HG02588 (cell line): Measurements from ENCODE around the gene PERCC1.

Experiments used
- ATAC-seq: cut with Tn5 transposase; IDR thresholded peaks from one replicate; pipeline ENCODE4 v1.9.1; 2021; ENCODE audit warnings: mild to moderate bottlenecking, moderate library complexity; ENCODE audit not compliant: unreplicated experiment

PERCC1 gene

DNA sequence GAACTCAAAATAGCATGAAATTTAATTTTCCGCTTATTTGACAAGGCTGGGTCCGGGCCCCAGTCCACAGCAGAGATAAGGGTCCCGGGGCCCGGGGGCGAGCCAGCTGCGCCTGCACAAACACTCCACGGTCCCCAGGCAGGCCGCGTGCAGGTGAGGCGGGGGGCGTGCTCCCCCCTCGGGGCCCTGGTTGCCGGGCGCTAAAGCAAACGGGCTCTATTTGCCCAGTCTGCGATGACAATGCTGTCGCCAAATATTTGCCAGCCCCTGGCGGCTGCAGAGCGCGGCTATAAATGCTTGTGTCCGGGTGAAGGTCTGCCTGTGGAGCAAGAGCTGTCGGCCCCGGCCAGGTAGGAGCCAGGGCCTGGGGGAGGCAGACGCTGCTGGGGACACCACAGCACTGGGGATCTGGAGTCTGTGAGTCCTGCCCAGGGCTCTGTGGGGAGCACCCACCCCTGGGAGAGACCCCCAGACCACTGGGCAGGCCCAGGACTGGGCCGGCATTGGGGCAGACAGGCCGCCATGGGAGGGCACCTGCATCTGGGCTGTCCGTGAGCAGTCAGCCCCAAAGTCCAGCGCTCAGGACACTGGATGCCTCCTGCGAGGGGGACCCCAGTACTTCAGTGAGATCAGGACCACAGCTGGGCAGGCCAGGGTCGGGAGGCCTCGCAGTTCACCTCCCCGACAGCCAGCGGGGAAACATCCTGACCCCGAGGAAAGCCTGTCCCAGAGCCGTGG lies at the start of gene PERCC1:
TSS of gene PERCC1 (plus strand) at position 320 of the 738 bp plus-strand sequence. CDS start 1,516 bp downstream, outside the sequence.
- ATAC-seq: no peak

DNA sequence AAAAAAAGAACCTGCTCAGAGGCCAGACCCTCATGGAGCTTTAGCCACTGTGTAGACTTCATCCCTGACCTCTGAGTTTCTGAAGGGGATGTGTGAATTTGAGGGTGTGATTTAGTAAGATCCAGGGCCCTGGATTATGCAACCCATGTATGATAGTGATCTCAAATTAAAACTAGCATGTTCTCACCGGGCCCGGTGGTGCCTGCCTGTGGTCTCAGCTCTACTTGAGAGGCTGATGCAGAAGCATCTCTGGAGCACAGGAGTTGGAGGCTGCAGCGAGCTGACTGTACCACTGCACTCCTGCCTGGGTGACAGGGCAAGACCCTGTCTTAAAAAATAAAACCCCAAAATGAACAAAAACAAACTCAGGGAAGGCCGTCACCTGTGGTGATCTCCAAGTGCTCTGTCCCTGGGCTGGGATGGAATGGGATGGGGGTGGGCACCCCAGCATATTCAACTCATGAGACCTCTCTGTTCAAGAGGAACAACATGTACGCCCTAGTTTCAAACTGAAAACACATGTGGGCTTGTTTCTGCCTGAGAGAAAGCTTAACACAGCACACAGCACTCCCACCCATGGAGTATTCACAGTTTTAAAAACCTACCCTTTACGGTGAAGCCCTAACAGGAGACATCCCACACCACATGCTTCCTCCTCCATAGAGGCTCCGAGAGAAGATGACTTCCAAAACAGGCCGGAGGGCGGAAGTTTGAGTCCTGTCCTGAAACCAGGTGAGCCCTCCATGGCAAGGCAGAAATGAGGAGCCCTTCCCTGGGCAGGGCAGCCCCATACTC lies 49.1 kb upstream of the PERCC1 start:
- no peak for ATAC-seq

DNA sequence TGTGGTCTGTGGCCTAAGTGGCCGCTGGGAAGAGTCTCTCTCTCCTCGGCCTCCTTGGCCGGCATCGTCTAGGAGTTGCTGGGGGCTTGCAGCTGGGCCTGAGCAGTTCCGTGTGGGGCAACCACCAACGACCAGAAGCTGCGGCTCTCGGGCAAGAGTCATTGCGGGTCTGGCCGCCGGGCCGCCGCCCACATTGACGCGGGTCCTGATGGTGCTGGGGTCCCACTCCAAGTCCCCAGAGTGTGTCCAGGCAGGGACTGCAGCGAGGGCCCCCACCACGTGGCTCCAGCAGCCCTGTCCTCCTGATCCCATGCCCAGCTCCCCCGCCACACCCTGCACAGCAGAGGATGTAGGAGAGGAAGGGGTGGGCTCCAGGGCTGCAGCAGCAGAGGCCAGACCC lies 47.3 kb upstream of the PERCC1 start:
- no peak for ATAC-seq

DNA sequence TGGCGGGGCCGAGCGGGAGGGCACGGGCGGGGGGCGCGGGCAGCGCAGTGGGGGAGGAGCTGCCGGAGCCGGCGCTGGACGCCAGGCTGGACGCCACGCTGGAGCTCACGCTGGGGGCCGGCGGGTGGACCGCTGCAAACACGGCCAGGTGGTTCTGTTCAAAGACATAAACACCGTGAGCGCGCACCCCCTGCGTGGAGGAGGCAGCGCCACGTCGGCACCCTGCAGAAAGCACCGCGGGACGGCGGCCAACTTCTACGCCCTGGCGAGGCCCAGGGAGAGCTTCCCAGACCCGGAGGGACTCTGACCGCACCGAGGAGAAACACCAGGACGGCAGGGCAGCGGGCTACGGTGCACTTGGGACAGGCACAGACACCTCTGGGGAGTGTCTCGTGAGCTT lies 45.6 kb upstream of the PERCC1 start:
- no peak for ATAC-seq

DNA sequence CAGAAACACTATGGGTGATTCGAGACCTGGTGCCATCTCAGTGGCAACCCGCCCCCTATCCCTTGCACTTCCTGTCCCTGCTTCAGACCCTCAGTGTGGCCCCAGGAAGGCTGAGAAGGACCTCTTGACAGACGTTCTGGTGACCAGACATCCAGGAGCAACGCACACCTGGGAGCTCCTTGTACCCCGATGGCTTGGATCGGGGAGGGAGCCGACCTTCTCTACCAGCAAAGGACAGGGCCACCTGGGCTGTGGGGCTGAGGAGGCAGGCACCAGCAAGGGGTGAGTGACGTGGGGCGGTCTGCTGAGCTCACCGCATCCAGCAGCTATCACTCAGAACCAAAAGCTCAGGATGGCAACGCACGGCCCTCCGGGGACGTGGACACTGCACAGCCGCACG lies 43.5 kb upstream of the PERCC1 start:
- no peak for ATAC-seq

DNA sequence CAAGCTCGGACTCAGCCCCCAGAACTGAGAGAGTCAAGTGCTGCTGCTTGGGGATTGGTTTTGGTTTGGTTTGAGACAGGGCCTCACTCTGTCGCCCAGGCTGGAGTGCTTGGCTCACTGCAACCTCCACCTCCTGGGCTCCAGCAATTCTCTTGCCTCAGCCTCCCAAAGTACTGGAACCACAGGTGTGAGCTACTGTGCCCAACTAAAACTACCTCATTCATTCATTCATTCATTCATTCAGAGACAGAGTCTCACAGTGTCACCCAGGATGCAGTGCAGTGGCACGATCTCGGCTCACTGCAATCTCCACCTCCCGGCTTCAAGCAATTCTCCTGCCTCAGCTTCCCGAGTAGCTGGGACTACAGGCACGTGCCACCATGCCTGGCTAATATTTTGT lies 41.1 kb upstream of the PERCC1 start:
- no peak for ATAC-seq

DNA sequence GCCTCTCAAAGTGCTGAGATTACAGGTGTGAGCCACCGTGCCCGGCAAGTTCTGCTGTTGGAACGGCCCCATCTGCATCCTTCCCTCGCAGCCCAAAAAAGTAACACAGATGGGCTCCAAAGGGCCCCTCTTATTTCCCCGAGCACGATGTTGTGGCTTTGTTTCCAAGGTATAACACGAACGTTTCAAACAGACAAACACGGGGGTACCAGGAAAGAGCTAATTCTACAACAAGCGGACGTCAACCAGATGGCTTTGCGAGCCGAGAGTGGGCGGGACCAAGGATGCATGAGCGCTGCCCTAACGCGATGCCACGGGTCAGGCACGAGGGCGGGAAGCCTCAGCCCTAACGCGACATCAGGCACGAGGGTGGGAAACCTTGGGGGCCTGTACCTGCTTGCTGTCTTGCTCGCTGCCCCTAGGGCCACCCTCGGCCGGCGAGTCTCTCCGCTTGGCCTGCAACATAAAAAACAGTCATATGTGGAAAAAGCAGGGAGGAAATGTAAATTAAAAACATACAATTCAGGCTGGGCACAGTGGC lies 40.6 kb upstream of the PERCC1 start:
- ATAC-seq: no peak

DNA sequence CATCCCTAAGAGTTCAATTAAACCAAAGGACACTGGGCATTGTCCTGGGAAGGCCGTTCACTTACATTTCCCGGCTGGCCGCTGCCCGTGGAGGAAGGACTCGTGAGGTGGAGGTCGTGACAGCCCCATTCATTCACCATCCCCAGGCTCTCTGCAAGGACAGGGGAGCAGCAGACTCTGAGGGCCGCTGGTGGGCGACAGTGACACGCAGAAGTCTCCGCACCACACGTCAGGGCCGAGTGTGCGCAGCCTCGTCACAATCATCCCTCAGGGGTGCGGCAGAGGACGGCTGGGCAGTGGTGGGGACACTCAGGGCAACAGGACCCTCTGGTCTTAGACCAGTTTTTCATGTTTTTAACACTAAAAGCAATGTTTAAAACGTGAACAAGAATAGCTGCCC lies 38.1 kb upstream of the PERCC1 start:
- ATAC-seq: no peak

DNA sequence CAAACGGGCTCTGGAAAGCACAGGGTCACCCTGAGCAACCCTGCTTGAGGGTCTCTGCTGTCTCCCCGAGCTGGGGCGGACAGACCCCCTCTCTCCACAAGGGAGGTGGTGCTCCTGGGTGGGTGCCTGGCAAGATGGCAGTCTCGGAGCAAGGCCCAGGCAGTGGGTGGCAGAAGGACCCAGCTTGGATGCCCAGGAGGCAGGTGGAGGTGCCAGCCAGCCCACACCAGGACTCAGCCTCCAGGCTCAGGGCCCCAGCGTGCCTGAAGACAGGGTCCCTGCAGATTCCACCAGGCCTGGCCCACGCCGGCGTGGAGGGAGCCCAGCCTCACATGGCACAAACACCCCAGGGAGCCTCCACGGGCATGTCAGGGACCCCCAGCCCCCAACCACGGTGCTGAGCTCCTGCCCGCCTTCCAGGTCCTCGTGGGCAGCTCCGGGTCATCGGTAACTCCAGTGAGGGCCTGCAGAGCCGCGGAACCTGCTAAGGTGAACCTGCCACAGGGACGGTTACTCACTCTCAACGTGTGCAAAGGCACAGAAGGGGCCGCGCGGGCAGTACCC lies 37.2 kb upstream of the PERCC1 start:
- ATAC-seq: no peak

DNA sequence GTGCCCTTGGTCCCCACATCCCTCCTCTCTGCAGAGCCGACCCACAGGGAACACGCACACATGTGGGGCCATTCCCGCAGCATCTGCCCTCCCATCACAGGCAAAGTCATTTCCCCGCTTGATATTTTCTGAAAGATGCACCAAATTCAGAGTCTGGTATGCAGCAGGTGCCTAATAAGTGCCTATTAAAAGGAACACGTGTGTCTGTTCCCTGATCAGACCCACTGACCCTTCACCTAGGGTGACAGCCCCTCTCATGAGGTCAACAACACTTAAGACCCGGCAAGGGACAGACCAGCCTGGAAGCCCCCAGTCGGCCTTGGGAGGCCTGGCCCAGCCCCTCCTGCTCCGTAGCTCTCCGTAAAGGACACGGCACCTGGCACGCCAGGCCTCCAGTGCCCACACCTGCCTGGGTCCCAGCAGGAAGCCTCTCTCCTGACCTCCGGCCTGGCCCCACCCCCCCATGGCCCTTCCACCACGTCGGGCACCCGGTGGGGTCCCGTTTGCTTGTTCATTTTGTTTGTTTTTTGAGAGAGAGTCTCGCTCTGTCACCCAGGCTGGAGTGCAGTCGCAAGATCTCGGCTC lies 36.4 kb upstream of the PERCC1 start:
- ATAC-seq: no peak

DNA sequence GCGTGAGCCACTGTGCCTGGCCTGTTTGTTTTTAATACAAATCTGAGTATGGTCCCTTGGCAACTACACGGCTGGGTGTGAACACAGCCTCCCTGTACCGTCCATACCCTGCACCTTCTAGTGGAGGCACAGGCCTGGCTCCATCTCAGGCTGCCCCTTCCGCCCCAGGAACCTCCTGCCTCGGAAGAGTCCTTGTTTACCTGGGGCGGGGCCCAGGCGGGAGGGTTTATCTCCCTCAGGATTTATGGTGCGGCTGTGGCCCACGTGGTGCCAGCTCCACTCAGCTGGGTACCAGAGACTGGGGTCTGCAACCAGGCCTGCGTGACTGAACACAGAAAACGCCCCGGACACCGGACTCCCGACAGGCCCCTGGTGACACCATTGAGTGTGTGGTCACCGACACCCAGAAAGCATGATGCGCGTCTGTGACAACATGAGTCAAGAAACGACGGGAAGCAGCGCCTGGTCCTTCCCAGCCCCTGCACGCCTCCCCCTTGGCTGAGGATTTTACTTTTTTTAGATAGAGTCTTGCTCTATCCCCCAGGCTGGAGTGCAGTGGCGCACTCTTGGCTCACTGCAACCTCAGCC lies 35.3 kb upstream of the PERCC1 start:
- ATAC-seq: no peak

DNA sequence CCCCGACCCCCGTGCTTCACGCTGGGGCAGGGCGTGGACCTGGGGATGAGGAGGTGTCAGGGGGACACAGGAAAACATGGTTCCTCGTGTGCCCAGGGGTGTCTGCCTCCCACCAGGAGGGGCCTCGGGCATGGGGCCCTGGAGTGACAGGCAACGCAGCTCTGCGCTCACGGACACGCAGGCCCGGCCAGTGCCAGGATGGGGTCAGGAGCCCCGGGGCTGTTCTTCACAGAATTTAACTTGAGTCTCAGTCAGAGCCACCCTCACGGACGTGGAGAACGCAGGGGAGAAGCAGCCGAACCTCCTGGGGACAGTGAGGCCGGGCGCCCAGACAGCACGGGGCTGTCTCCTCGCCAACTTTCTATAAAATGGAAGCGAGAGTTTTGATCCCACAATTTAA lies 33.1 kb upstream of the PERCC1 start:
- ATAC-seq: no peak

DNA sequence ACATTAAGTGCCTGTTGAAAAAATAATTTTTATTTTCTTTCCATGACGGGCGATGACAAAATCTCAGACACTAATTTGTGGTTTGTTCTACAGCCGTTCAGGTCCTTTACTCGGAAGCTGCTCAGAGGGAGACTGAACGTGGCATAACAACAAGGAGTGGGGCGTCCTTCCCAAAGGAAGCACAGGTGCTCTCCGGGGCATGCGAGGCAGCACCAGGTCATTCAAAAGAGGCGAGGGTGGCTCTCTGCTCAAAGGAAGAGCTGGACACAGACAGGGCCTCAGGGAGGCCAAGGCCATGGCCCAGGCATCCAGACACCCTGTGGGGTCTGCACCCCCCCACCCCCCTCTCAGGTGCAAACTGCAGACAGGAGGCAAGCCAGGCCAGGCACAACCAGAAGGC lies 32.5 kb upstream of the PERCC1 start:
- no peak for ATAC-seq

DNA sequence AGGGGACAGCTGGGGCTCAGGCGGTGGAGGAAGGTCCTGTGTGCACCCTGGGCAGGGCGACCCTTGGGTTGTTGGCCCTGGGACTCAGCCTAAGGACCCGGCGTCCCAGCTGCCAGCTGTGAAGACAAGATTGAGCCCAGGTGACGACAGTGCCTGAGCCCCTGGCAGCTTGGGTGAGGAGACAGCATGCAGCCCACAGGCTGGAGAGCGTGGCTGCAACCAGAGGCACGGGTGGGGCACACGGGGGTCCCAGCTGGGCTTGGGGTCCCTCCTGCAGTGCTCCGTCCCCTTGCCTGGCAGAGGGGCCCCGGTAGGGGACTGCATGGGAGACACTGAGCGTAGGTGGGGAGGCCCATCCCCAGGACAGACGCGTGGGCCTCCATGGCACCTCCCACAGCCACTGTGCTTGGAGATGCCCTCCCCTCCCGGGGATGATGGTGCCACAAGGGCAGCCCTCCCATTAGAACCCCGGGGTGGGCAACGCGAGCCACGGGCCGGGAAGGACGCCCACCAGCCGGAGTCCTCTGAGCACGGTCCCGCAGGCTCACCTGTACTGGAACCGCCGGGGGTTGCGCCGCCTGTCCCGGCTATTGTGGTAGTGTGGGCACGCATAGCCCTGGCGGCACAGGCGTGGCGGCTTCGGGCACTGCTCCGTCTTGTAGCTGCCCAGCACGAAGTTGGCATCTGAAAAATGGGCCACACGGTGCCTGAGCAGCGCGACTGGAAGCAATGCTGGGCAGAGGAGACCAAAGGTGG lies 31.9 kb upstream of the PERCC1 start:
- no peak for ATAC-seq

DNA sequence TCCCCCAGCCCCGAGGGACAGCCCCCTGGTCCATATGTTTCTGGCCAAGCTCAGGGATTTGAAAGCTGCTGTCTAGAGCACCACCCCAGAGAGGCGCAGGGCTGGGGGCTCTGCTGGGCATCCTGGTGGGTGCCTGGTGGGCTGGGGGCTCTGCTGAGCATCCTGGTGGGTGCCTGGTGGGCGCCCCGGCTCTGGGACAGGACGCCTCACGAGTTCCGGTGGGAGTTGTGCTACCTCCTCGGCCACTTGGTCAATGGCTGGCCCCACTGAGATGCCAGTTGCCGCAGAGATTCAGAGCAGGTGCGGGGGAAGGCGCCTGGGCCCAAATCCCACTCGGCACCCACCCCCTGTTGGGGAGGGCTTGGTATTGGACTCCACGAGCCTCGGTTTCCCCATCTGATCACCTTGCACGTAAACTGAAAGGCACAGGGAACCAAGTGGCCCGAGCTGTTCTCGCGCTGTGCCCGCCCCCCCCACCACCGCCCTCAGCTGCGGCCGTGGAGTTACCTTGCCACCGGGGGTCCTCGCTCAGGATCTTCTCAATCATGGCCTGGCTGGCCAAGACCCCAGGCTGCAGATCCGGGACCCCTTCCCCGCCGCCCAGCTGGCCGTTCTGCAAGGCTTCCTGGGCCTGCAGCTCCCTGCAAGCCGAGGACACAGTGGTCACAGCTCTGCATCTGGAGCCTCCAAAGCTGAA lies 29.7 kb upstream of the PERCC1 start:
- ATAC-seq: no peak

DNA sequence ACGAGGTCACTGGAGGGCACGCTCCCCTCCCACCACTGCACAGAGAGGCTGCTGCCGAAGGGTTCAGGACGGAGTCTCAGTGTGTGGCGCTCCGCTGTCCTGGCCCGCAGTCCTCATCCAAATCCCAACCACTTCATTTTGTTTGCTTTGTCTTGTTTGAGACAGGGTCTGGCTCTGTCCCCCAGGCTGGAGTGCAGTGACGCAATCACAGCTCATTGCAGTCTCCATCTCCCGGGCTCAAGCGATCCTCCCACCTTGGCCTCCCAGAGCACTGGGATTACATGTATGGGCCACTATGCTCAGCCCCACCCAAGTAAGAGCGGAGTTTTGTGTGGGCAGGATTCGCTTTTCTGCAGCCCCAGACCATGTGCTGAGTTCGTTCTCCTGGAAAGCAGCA lies 29.1 kb upstream of the PERCC1 start:
- ATAC-seq: no peak

DNA sequence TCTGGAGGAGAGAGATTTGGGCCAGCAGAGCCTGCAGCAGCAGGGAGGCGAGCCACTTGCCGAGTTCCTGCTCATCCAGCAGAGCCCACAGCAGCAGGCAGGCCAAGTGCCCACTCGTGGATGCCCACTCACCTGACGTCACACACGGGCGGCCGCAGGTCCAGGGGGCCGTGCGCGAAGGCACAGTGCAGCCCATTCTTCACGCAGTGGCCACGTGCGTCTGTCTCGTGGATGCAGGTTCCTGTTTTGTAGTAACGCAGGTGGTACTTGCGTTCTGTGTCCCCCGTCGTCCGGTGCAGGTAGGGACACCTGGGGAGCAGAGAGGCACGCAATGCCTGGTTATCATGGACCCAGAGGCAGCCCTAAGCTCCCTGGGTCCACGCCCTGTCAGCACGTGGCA lies 27.8 kb upstream of the PERCC1 start:
- ATAC-seq: no peak

DNA sequence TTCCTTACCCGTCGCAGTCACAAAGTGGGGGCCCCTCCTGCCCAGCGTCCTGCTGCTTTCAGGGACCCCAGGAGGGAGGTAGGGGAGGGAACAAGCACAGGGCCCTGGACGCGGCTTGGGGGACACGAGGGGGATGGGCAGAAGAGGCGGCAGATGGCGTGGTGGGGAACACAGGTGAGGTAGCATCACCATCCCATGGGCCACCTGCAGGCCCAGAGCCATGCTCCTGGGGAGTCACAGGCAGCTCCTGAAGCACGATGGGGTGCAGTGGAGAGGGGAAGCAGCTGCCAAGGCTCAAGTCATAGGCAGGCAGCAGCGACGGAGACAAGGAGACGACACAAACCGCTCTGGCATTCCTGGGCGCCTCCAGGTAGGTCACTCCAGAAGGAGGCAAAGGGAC lies 27.1 kb upstream of the PERCC1 start:
- no peak for ATAC-seq

DNA sequence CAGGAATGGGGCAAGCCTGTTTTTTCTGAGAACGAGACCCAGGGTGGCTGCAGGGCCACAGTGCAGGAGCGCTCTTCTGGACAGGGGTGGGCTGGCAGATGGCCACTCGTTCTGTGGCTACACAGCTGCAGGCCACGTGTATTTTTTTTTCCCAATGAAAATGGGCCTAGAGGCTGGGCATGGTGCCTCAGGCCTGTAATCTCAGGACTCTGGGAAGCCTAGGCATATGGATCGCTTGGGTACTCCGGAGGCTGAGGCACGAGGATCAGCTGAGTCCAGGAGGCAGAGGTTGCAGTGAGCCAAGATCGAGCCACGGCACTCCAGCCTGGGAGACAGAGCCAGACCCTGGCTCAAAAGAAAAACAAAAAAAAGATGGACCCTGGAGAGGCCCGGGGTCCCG lies 23.1 kb upstream of the PERCC1 start:
- ATAC-seq: peak; percentile 11
